ENCODE measurements around the gene PDLIM4. TPM values are rescaled to one million over a fixed set of nuclear protein-coding genes. Genes with fewer than 3 reads are reported as not detected.

Gene PDLIM4
- total RNA-seq, 2 experiments from 2014 or later = not detected

DNA sequence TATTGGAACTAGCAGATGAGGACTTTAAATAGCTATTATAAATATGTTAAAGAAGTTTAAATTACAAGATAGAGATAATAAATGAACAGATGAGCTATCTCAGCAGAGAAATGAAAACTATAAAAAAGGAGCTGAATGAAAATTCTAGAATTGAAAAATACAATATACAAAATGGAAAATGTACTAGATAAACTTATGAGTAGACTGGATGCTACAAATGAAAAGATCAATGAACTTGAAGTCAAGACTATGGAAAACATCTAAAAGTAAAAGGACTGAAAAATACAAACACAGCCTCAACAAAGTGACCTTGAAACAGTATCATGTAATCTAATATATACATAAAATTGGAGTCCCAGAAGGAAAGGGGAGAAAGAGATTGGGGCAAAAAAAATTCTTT is 10.7 kb upstream of the PDLIM4 start:
- no peak overlapping the region for H3K27ac ChIP-seq (ENCODE audit: low read depth, low read length, poor library complexity, severe bottlenecking)
- H3K4me1 ChIP-seq (ENCODE audit: insufficient read depth, low read length, poor library complexity, severe bottlenecking) = peaks cover 16% of the 10 kb centered on the region
- ChIA-PET POLR2A (interaction anchor here (1.0 to 1.4 kb wide), 3 partner anchors 9 to 40 kb away, joined by 3 to 7 read pairs (median 3); no protein-coding TSS in a partner anchor), CTCF (ENCODE audit: unreplicated experiment) (no interaction called here)
- H3K4me2 ChIP-seq (ENCODE audit: low read length) = no peak overlapping the region
- H3K9me3 ChIP-seq (ENCODE audit: low read length) = peaks cover 32% of the 10 kb centered on the region; the same call in 1 of the 2 replicates
- DNase-seq (ENCODE audit: low spot score) = no peak
- intact Hi-C loops (cut with micrococcal nuclease; ENCODE audit: unreplicated experiment) = no loop called here
- H3K79me2 ChIP-seq (ENCODE audit: insufficient read depth, low read depth, low read length) = no peaks in the 10 kb centered on the region
- no TSS peak for BruUV-seq (replicated peaks)
- no peaks in the 10 kb centered on the region for H3K9me2 ChIP-seq (ENCODE audit: insufficient read depth, low read length)
- no peaks in the 10 kb centered on the region for H4K20me1 ChIP-seq (ENCODE audit: insufficient read depth, low read length)
- H3K4me3 ChIP-seq (ENCODE audit: low read depth, low read length, poor library complexity, severe bottlenecking) = no peak overlapping the region
- H2AFZ ChIP-seq (ENCODE audit: low read length) = no peak overlapping the region
- peaks cover 3% of the 10 kb centered on the region; the same call in 1 of the 2 replicates for H3K36me3 ChIP-seq (ENCODE audit: insufficient read depth, low read length)
- TF ChIP-seq EZH2phosphoT487 (IDR thresholded peaks at IDR 0.05; ENCODE audit: borderline replicate concordance, low read depth, low read length) = no peak
- TF ChIP-seq, protein P1, sequence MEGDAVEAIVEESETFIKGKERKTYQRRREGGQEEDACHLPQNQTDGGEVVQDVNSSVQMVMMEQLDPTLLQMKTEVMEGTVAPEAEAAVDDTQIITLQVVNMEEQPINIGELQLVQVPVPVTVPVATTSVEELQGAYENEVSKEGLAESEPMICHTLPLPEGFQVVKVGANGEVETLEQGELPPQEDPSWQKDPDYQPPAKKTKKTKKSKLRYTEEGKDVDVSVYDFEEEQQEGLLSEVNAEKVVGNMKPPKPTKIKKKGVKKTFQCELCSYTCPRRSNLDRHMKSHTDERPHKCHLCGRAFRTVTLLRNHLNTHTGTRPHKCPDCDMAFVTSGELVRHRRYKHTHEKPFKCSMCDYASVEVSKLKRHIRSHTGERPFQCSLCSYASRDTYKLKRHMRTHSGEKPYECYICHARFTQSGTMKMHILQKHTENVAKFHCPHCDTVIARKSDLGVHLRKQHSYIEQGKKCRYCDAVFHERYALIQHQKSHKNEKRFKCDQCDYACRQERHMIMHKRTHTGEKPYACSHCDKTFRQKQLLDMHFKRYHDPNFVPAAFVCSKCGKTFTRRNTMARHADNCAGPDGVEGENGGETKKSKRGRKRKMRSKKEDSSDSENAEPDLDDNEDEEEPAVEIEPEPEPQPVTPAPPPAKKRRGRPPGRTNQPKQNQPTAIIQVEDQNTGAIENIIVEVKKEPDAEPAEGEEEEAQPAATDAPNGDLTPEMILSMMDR (conservative IDR thresholded peaks at IDR 0.05; ENCODE audit: low read length) = no peak

- no peak for TF ChIP-seq EZH2phosphoT487 (IDR thresholded peaks at IDR 0.05; ENCODE audit: borderline replicate concordance, low read depth, low read length)
- TF ChIP-seq, protein P1 (conservative IDR thresholded peaks at IDR 0.05; ENCODE audit: low read length) = no peak
- H4K20me1 ChIP-seq (ENCODE audit: insufficient read depth, low read length) = no peaks in the 10 kb centered on the region
- H2AFZ ChIP-seq (ENCODE audit: low read length) = no peak overlapping the region
- H3K27ac ChIP-seq (ENCODE audit: low read depth, low read length, poor library complexity, severe bottlenecking) = no peak overlapping the region
- H3K9me3 ChIP-seq (ENCODE audit: low read length) = peaks cover 13% of the 10 kb centered on the region; the same call in 1 of the 2 replicates
- H3K9me2 ChIP-seq (ENCODE audit: insufficient read depth, low read length) = no peaks in the 10 kb centered on the region
- ChIA-PET CTCF (ENCODE audit: unreplicated experiment) (no interaction called here), POLR2A (interaction anchor here (0.5 kb wide), 1 partner anchor 224 kb away, joined by 3 read pairs; no protein-coding TSS in a partner anchor)
- no peaks in the 10 kb centered on the region; the same call in 1 of the 2 replicates for H3K36me3 ChIP-seq (ENCODE audit: insufficient read depth, low read length)
- no peaks in the 10 kb centered on the region for H3K4me1 ChIP-seq (ENCODE audit: insufficient read depth, low read length, poor library complexity, severe bottlenecking)
- DNase-seq (ENCODE audit: low spot score) = no peak
- no TSS peak for BruUV-seq (replicated peaks)
- intact Hi-C loops (cut with micrococcal nuclease; ENCODE audit: unreplicated experiment) = no loop called here
- H3K4me2 ChIP-seq (ENCODE audit: low read length) = no peak overlapping the region
- H3K79me2 ChIP-seq (ENCODE audit: insufficient read depth, low read depth, low read length) = no peaks in the 10 kb centered on the region
- H3K4me3 ChIP-seq (ENCODE audit: low read depth, low read length, poor library complexity, severe bottlenecking) = no peak overlapping the region
These were observed 6.9 kb upstream of the PDLIM4 start for GRCh38 chr5:132250547-132250946.

GRCh38 chr5:132251220-132251725 is 6.2 kb upstream of the PDLIM4 start:
- no TSS peak for BruUV-seq (replicated peaks)
- H3K4me2 ChIP-seq (ENCODE audit: low read length) = no peak overlapping the region
- H3K4me1 ChIP-seq (ENCODE audit: insufficient read depth, low read length, poor library complexity, severe bottlenecking) = no peaks in the 10 kb centered on the region
- no peak overlapping the region for H2AFZ ChIP-seq (ENCODE audit: low read length)
- intact Hi-C loops (cut with micrococcal nuclease; ENCODE audit: unreplicated experiment) = no loop called here
- no peak overlapping the region for H3K27ac ChIP-seq (ENCODE audit: low read depth, low read length, poor library complexity, severe bottlenecking)
- H3K79me2 ChIP-seq (ENCODE audit: insufficient read depth, low read depth, low read length) = no peaks in the 10 kb centered on the region
- no peak overlapping the region for H3K4me3 ChIP-seq (ENCODE audit: low read depth, low read length, poor library complexity, severe bottlenecking)
- ChIA-PET POLR2A (interaction anchor here (1.1 kb wide), 1 partner anchor 16 kb away, joined by 3 read pairs; no protein-coding TSS in a partner anchor), CTCF (ENCODE audit: unreplicated experiment) (no interaction called here)
- no peak for DNase-seq (ENCODE audit: low spot score)
- no peaks in the 10 kb centered on the region for H3K9me2 ChIP-seq (ENCODE audit: insufficient read depth, low read length)
- H3K36me3 ChIP-seq (ENCODE audit: insufficient read depth, low read length) = no peaks in the 10 kb centered on the region
- H4K20me1 ChIP-seq (ENCODE audit: insufficient read depth, low read length) = no peaks in the 10 kb centered on the region
- no peak for TF ChIP-seq EZH2phosphoT487 (IDR thresholded peaks at IDR 0.05; ENCODE audit: borderline replicate concordance, low read depth, low read length)
- TF ChIP-seq, protein P1 (conservative IDR thresholded peaks at IDR 0.05; ENCODE audit: low read length) = no peak
- H3K9me3 ChIP-seq (ENCODE audit: low read length) = peaks cover 7% of the 10 kb centered on the region; the same call in 1 of the 2 replicates

All from OCI-LY7 (cell line).